Mucosa of gallbladder (tissue), 1 donor: ENCODE data around the gene CD160. TPM values are rescaled to one million over a fixed set of nuclear protein-coding genes. Genes with fewer than 3 reads are reported as not detected.

Experiments
- total RNA-seq: library from RNA; stranded (reverse); gene quantifications from one replicate; pipeline ENCODE4 v1.2.1, GENCODE V29; 2021
- donor health status: DM: no; HTN: no; CAD: no.

The CD160 gene
- total RNA-seq, 1 donor from 2014 or later = 0.17 TPM

Other genes with a start within 250 kb of the CD160 start
- 14.5 TPM for gene GPR89A, start 111.5 kb upstream of the CD160 start, total RNA-seq
- gene PDZK1, start 12.1 kb upstream of the CD160 start, total RNA-seq = 111 TPM
- 14.2 TPM for gene RNF115, start 104.6 kb downstream of the CD160 start, total RNA-seq
- 22.4 TPM for gene POLR3C, start 104.7 kb downstream of the CD160 start, total RNA-seq
- 3.1 TPM for gene NUDT17, start 126.1 kb downstream of the CD160 start, total RNA-seq
- gene PIAS3, start 139.6 kb downstream of the CD160 start, total RNA-seq = 36.5 TPM
- 2.7 TPM for gene ANKRD35, start 166.4 kb downstream of the CD160 start, total RNA-seq
- gene ITGA10, start 190.6 kb downstream of the CD160 start, total RNA-seq = 3.2 TPM
- 35.1 TPM for gene PEX11B, start 199.2 kb downstream of the CD160 start, total RNA-seq
- gene RBM8A, start 208.0 kb downstream of the CD160 start, total RNA-seq = 99.8 TPM
- gene LIX1L, start 238.5 kb downstream of the CD160 start, total RNA-seq = 42.9 TPM
- 3.4 TPM for gene ANKRD34A, start 245.1 kb downstream of the CD160 start, total RNA-seq
- 28.3 TPM for gene POLR3GL, start 245.2 kb downstream of the CD160 start, total RNA-seq